Posterior cingulate gyrus (tissue), 11 donors: Measurements from ENCODE around the gene PTER.

ENCODE experiments used
- DNase-seq, 10 donors: peaks; one replicate each; pipeline versions ENCODE4 v3.0.0 to v3.0.0-alpha.2; 2020 to 2021; ENCODE audit warnings: mixed read lengths in 3 of 10
- intact Hi-C: fragments of 100-400 bp; cut with DNase I; formaldehyde crosslinking; loops from one replicate; pipeline ENCODE4 v1.15.1; 2023

PTER gene

GRCh38 chr10:16527452-16527851 is 90.6 kb downstream of the PTER start:
- intact Hi-C loops, result no loop called here

GRCh38 chr10:16529853-16530252 is 93.0 kb downstream of the PTER start:
- DNase-seq, result no peak
- intact Hi-C loops, result no loop called here

More at GRCh38 chr10:16527452-16527851, 90.6 kb downstream of the PTER start:
- no peak for DNase-seq

DNA sequence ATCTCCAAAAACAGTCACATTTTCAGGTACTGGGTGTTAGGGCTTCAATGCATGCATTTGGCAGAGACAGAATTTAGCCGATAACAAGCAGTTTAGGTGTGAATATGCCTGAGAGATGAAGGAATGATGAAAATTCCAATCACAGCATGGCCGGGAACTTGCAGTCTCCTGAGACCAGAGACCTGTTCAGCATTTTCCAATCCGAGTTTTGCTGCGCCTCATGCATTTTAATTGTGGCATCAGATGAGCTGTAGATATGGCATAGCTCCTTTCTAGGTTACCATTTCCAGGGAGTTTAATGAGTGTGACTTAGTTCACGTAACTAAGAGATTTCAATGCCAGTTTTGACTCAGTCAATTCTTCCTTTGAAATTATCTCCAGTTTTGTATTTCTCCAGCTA is 99.3 kb downstream of the PTER start:
- intact Hi-C loops, result no loop called here
- no peak for DNase-seq

DNA sequence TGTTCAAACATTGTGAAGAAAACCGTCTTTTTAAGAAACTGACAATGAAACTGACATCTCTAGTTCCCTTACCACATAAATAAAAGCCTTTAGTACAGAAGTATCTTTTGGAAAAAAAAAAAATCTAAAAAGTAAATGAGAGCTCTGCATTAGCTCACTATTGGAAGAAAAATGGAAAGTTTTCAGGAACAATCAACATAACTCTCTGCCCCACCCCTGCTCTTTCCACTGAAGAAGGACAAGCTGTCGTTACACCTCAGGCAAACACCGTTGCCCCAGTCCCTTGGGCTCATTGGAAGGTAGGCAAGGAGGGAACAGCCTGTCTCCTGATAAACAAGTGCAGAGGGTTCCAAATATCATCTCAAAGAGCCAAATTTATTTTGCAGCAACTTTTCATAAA is 107.3 kb downstream of the PTER start:
- no peak for DNase-seq
- intact Hi-C loops, result no loop called here

- intact Hi-C loops, result no loop called here
- no peak for DNase-seq
Observed at GRCh38 chr10:16544591-16544990, 107.8 kb downstream of the PTER start.

DNA sequence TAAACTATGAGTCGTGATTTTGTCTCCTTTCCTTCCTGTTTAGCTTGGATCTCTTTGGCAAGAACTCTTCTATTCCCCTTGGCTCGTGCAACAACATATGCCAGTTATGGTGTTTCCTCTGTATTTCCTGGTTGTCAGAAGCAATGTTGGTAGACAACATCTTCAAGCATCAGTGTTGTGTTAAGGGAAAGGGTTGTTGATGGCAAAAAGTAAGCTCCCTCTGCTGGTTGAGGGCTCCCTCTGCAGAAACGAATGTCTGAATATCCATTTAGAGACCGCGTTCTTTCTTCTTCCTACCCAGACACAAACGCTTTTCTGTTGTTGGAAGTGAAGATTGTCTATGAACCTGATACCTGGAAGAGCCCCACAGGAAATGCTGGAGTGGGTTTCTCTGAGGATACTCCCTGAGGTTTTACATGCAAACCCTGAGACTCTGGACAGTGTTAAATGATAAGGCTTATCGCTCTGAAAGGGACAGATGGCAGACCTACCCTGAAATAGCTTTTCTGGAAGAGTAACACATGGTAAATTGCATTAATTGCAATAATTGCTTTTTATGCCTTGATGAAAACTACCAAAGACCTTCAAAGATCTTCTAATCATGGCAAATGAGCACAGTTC is 108.4 kb downstream of the PTER start:
- intact Hi-C loops, result no loop called here

GRCh38 chr10:16547973-16548372 is 111.2 kb downstream of the PTER start:
- intact Hi-C loops, result no loop called here
- DNase-seq, result no peak

More for the DNA sequence above, 108.4 kb downstream of the PTER start:
- DNase-seq, result no peak

GRCh38 chr10:16559236-16559773 is 122.5 kb downstream of the PTER start:
- intact Hi-C loops, result no loop called here
- DNase-seq, result no peak

DNA sequence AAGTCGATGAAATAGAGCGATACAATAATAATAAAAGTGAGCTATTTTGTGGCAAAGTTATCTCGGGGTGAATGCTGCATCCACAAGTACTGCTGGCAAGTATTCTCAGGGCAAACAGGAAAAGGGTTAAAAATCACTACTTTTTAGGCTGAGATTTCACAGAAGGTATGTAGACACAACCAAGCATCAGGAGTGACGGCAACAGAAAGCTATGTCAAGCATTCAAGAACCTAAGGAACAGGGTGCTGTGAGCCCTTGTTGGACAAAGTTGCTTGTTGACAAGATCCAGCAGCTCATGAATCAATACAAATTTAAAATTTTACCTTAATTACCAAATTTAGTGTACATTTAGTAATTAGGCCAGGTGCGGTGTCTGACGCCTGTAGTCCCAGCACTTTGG is 126.1 kb downstream of the PTER start:
- intact Hi-C loops, result no loop called here
- no peak for DNase-seq
